ENCODE measurements around the gene SKAP2. TPM values are rescaled to one million over a fixed set of nuclear protein-coding genes. Genes with fewer than 3 reads are reported as not detected.
A peak's percentile ranks its signal among the peaks of the same experiment; 100 is the strongest.

The SKAP2 gene
- total RNA-seq (2021; ENCODE audit: unreplicated experiment) = 30.7 TPM
- polyA plus RNA-seq (2012) = 8.4 and 10.6 TPM in 2 replicates
- percentile 68 among the genes with signal in this experiment for Bru-seq, nascent RNA
- percentile 60 among the genes with signal in this experiment for BruChase-seq, experiment 1, labeled RNA remaining after a 6-hour chase
- BruChase-seq, experiment 2, labeled RNA remaining after a 2-hour chase = percentile 60 among the genes with signal in this experiment
- long read RNA-seq, transcript SKAP2-201 (13 exons, 3,998 nt) = major isoform, 61 of 75 reads
- long read RNA-seq, partial matches to known transcripts = 2 of 75 reads
- long read RNA-seq, other reads (novel, unspliced or antisense) = 12 of 75 reads

DNA sequence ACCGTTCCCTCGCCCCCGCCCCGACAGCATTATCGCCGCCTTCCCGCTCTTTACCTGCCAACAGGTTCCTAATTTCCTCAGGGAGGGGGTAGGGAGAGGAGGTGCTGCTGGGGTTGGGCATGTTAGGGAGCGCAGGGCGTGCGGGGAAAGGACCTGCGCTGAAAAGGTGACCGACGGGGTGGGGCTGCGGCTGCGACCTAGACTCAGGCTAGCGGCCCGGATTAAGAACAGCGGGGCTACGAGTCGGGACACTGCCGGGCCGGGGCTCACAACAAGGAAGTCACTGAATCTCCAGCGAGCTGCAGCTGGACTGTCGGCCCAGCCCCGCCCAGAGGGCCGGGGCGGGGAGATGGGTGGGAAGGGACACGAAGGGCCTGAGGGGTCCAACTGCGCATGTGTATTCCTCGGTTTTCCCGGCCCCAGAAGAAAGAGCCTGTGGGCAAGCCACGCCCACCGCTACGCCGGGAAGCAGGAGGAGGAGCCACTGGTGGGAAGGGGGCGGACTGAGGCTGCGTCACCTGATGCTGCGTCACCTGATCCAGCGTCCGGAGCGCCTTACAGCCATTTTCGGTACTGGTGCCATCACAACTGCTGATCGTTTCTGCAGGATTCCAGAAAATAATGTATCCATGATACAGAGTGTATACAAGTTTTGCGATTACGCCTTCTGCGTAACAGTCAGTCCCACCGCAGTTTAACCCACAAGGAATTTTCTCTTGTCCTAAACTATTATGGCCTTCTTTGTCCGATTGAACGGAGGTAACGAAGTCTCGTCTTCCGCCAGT lies at the start of gene SKAP2:
SKAP2 (minus strand) TSS at position 282 of the 785 bp plus-strand sequence; CDS start at position 121, 161 bp downstream.
- ChIA-PET POLR2A (interaction anchor here (1.0 kb wide), 1 partner anchor 251 kb away, joined by 5 read pairs; no protein-coding TSS in a partner anchor), CTCF (interaction anchor here (1.1 kb wide), 1 partner anchor 332 kb away, joined by 3 read pairs; no protein-coding TSS in a partner anchor), RAD21 (ENCODE audit: low non-redundant PET in 1 of 2, low total read pairs in 2 of 2, uncharacterized antibody in 2 of 2, unreplicated experiment in 2 of 2) (no interaction called here)
- DNase-seq (ENCODE audit: low read depth, low spot score) (peak; percentile 96), ATAC-seq (peak; percentile 90)
- H3K4me2 ChIP-seq (ENCODE audit: low read length) = peak within 1 kb of the TSS; percentile 83
- peak within 1 kb of the TSS; percentile 12 for H2AFZ ChIP-seq (ENCODE audit: low read depth, low read length, poor library complexity, severe bottlenecking)
- H3K4me1 ChIP-seq (ENCODE audit: control insufficient read depth in 1 of 2, insufficient read depth in 2 of 2, low read length in 2 of 2) = peaks cover 5 to 45% of the 10 kb centered on the region in 2 experiments; a peak in 3 of 4 replicates
- H3K4me3 ChIP-seq (replicated peaks in 1 of 2; ENCODE audit: low read depth in 1 of 2, low read length in 2 of 2) = peak within 1 kb of the TSS; percentile 64 to 77
- no peaks in the 10 kb centered on the region for H4K20me1 ChIP-seq (ENCODE audit: insufficient read depth)
- H3K9me2 ChIP-seq (ENCODE audit: insufficient read depth) = no peaks in the 10 kb centered on the region
- no peaks in the 10 kb centered on the region for H3K27me3 ChIP-seq (ENCODE audit: insufficient read depth, low read length)
- intact Hi-C loops (cut with micrococcal nuclease) = loop anchor here (5.0 kb wide), 1 partner anchor 183 kb away; no protein-coding TSS in a partner anchor
- H3K36me3 ChIP-seq (ENCODE audit: control insufficient read depth in 1 of 2, insufficient read depth in 2 of 2, low read length in 2 of 2) = no peaks in the 10 kb centered on the region
- BruUV-seq (replicated peaks) = no TSS peak
- peaks cover 12% of the 10 kb centered on the region for H3K79me2 ChIP-seq (ENCODE audit: insufficient read depth, low read length)
- H3K9me3 ChIP-seq (ENCODE audit: control insufficient read depth in 1 of 2, insufficient read depth in 1 of 2, low read depth in 1 of 2, low read length in 2 of 2) = no peaks in the 10 kb centered on the region
- H3K9ac ChIP-seq (ENCODE audit: low read length) = peak within 1 kb of the TSS; percentile 67
- H3K27ac ChIP-seq (ENCODE audit: low read depth, low read length) = peak within 1 kb of the TSS; percentile 67
- TF ChIP-seq FOSL1 (IDR thresholded peaks at IDR 0.05; ENCODE audit: low read depth) (no peak), ZNF274 (IDR thresholded peaks at IDR 0.05; ENCODE audit: low read depth, low read length) (no peak), SRF (IDR thresholded peaks at IDR 0.05; ENCODE audit: low read depth) (no peak), EGR1 (IDR thresholded peaks at IDR 0.05; ENCODE audit: low read depth) (peak; percentile 55), ZFX (IDR thresholded peaks at IDR 0.05) (no peak), CBX3 (IDR thresholded peaks at IDR 0.05; ENCODE audit: low read depth) (peak; percentile 96; the same call in 1 of the 2 replicates), REST (IDR thresholded peaks at IDR 0.05; ENCODE audit: low read depth) (no peak), POLR2AphosphoS5 (IDR thresholded peaks at IDR 0.05; ENCODE audit: low read depth, low read length) (peak; percentile 93), EZH2phosphoT487 (IDR thresholded peaks at IDR 0.05; ENCODE audit: borderline replicate concordance) (no peak), SP1 (IDR thresholded peaks at IDR 0.05; ENCODE audit: low read depth) (peak; percentile 44), MAX (IDR thresholded peaks at IDR 0.05) (peak; percentile 77), TCF7L2 (IDR thresholded peaks at IDR 0.05; ENCODE audit: borderline replicate concordance, extremely low read depth, insufficient read depth, insufficient read length) (no peak), ELF1 (IDR thresholded peaks at IDR 0.05; ENCODE audit: borderline replicate concordance, low read depth) (peak; percentile 37; the same call in 1 of the 2 replicates), POLR2A (IDR thresholded peaks at IDR 0.05; ENCODE audit: borderline replicate concordance, extremely low read depth, insufficient read depth, insufficient read length) (peak; percentile 76), JUND (IDR thresholded peaks at IDR 0.05) (no peak; the same call in 1 of the 2 replicates), RAD21 (IDR thresholded peaks at IDR 0.05; ENCODE audit: low read depth) (no peak; the same call in 1 of the 2 replicates), EZH2 (IDR thresholded peaks at IDR 0.05) (no peak)
- TF ChIP-seq, protein P1, sequence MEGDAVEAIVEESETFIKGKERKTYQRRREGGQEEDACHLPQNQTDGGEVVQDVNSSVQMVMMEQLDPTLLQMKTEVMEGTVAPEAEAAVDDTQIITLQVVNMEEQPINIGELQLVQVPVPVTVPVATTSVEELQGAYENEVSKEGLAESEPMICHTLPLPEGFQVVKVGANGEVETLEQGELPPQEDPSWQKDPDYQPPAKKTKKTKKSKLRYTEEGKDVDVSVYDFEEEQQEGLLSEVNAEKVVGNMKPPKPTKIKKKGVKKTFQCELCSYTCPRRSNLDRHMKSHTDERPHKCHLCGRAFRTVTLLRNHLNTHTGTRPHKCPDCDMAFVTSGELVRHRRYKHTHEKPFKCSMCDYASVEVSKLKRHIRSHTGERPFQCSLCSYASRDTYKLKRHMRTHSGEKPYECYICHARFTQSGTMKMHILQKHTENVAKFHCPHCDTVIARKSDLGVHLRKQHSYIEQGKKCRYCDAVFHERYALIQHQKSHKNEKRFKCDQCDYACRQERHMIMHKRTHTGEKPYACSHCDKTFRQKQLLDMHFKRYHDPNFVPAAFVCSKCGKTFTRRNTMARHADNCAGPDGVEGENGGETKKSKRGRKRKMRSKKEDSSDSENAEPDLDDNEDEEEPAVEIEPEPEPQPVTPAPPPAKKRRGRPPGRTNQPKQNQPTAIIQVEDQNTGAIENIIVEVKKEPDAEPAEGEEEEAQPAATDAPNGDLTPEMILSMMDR (IDR thresholded peaks at IDR 0.05 in 2 of 3, conservative IDR thresholded peaks at IDR 0.05 in 1 of 3; ENCODE audit: borderline replicate concordance in 1 of 3, insufficient read depth in 1 of 3, low read depth in 2 of 3, low read length in 2 of 3) = no peak
